Epithelial cell of proximal tubule (primary cell): ENCODE results near the gene PTPRU. TPM values are rescaled to one million over a fixed set of nuclear protein-coding genes. Genes with fewer than 3 reads are reported as not detected.

Experiments
- DNase-seq: peaks from one replicate; pipeline ENCODE4 v3.0.0-alpha.2; 2011; ENCODE audit warnings: low read depth
- H3K4me3 ChIP-seq: 2 replicates; pipeline ENCODE4 v1.5.1; 2011; ENCODE audit warnings: low read depth, mild to moderate bottlenecking, low read length
- total RNA-seq: library from RNA; depleted of rRNA; stranded (reverse); fragments of >200 nt; gene quantifications from 2 replicates; pipeline ENCODE4 v1.2.3, GENCODE V29; 2015
- TF ChIP-seq, protein P1 (sequence below): conservative IDR thresholded peaks from 2 replicates; pipeline ENCODE4 v1.5.1; 2012; ENCODE audit warnings: low read depth, mild to moderate bottlenecking, low read length

PTPRU gene
- total RNA-seq, 1 donor from 2014 or later: 44.7 TPM

DNA sequence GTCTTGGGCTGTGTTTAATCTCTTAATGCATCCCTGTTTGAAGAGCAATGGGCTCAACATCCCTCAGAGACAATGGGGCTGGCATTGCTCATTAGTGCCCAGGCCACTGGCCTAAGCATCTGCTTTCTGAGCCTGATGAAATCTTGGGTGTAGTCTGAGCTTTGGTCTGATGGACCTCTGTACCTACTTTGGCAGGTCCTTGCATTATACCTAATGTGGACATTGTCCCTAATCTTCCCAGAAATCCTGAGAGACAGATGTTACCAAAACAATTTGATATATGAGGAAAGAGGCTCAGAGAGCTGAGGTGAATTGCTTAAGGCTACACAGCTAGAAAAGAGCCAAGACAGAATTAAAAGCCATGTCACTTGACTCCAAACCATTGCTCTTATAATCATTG lies 95.0 kb downstream of the PTPRU start:
- H3K4me3 ChIP-seq: no peak overlapping the region
- TF ChIP-seq, protein P1, sequence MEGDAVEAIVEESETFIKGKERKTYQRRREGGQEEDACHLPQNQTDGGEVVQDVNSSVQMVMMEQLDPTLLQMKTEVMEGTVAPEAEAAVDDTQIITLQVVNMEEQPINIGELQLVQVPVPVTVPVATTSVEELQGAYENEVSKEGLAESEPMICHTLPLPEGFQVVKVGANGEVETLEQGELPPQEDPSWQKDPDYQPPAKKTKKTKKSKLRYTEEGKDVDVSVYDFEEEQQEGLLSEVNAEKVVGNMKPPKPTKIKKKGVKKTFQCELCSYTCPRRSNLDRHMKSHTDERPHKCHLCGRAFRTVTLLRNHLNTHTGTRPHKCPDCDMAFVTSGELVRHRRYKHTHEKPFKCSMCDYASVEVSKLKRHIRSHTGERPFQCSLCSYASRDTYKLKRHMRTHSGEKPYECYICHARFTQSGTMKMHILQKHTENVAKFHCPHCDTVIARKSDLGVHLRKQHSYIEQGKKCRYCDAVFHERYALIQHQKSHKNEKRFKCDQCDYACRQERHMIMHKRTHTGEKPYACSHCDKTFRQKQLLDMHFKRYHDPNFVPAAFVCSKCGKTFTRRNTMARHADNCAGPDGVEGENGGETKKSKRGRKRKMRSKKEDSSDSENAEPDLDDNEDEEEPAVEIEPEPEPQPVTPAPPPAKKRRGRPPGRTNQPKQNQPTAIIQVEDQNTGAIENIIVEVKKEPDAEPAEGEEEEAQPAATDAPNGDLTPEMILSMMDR: no peak
- no peak for DNase-seq

DNA sequence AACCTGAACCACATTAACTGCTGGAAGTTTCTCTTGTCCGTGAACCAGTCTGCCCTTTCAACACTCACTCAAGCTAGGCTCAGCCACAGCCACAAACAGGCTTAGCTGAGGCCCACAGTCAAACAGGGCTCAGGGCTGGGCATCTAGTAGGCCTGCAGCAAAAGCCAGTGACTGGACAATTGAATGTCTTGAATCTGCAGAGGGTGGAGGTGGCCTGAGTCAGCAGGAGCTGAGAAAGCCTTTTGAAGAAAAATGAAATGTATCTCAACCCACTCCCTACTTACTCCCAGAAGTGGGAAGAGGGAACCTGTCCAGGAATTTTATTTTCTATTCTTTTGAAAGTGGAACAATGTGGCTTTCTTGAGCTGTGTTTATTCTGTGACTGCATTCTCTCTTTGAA lies 95.4 kb downstream of the PTPRU start:
- no peak overlapping the region for H3K4me3 ChIP-seq
- TF ChIP-seq, protein P1: no peak
- no peak for DNase-seq

- no peak overlapping the region for H3K4me3 ChIP-seq
- TF ChIP-seq, protein P1: peak; percentile 65
- DNase-seq: no peak
Observed at GRCh38 chr1:29332204-29332603, 95.9 kb downstream of the PTPRU start.

GRCh38 chr1:29333008-29333407 lies 96.7 kb downstream of the PTPRU start:
- TF ChIP-seq, protein P1: no peak
- no peak for DNase-seq
- H3K4me3 ChIP-seq: no peak overlapping the region

DNA sequence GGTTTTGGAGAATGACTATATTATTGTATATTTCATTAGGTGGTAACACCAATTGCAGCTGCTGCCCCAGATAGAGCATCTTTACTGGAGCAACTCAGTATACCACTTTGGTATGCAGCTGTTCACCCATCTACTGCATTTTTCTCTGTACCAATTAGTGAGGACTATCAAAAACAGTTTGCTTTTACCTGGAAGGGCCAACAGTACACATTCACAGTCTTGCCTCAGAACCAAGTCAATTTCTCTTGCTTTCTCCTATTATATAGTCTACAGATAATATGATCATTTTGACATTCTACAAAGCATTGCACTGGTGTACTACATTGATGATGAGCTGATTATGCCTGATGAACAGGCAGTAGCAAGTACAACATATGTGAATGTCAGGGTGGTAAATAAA lies 99.3 kb downstream of the PTPRU start:
- TF ChIP-seq, protein P1: no peak
- no peak overlapping the region for H3K4me3 ChIP-seq
- DNase-seq: no peak

GRCh38 chr1:29338908-29339575 lies 102.7 kb downstream of the PTPRU start:
- H3K4me3 ChIP-seq: no peak overlapping the region
- TF ChIP-seq, protein P1: no peak
- no peak for DNase-seq

- DNase-seq: no peak
- TF ChIP-seq, protein P1: peak; percentile 28
- no peak overlapping the region for H3K4me3 ChIP-seq
Observed at GRCh38 chr1:29341936-29342335, 105.6 kb downstream of the PTPRU start.
